H9 (cell line): ENCODE measurements around the gene CCDC137. TPM values are rescaled to one million over a fixed set of nuclear protein-coding genes. Genes with fewer than 3 reads are reported as not detected.

Source experiments
- DNase-seq: peaks from one replicate; pipeline ENCODE4 v3.0.0-alpha.2; 2017
- H2AFZ ChIP-seq: one replicate; pipeline ENCODE4 v1.6.1; 2013; ENCODE audit warnings: mild to moderate bottlenecking, low read length, control low read depth, moderate library complexity
- H2AK5ac ChIP-seq: 2 replicates; pipeline ENCODE4 v1.6.1; 2013; ENCODE audit warnings: low read length, control low read depth, mixed read lengths; ENCODE audit not compliant: insufficient read length
- H2BK120ac ChIP-seq: one replicate; pipeline ENCODE4 v1.6.1; 2013; ENCODE audit warnings: low read depth, mild to moderate bottlenecking, low read length, control low read depth, inconsistent platforms; ENCODE audit not compliant: poor library complexity, severe bottlenecking
- H2BK12ac ChIP-seq: 2 replicates; pipeline ENCODE4 v1.6.1; 2013; ENCODE audit warnings: low read length, control low read depth, mixed read lengths, low read depth; ENCODE audit not compliant: insufficient read length
- H2BK15ac ChIP-seq: 2 replicates; pipeline ENCODE4 v1.6.1; 2013; ENCODE audit warnings: low read depth, low read length, control low read depth
- H2BK20ac ChIP-seq: one replicate; pipeline ENCODE4 v1.6.1; 2013; ENCODE audit warnings: low read depth, mild to moderate bottlenecking, low read length, control low read depth, inconsistent platforms; ENCODE audit not compliant: poor library complexity, severe bottlenecking
- H2BK5ac ChIP-seq: 2 replicates; pipeline ENCODE4 v1.6.1; 2013; ENCODE audit warnings: low read length, control low read depth, mixed read lengths; ENCODE audit not compliant: insufficient read length
- H3K14ac ChIP-seq: 2 replicates; pipeline ENCODE4 v1.6.1; 2013; ENCODE audit warnings: low read length, control low read depth; ENCODE audit not compliant: insufficient read depth
- H3K18ac ChIP-seq: 2 replicates; pipeline ENCODE4 v1.6.1; 2013; ENCODE audit warnings: low read depth, mild to moderate bottlenecking, mixed read lengths, low read length, control low read depth; ENCODE audit not compliant: insufficient read length
- H3K23ac ChIP-seq: 2 replicates; pipeline ENCODE4 v1.6.1; 2013; ENCODE audit warnings: low read length, control low read depth, mixed read lengths, low read depth; ENCODE audit not compliant: insufficient read length
- H3K23me2 ChIP-seq: 2 replicates; pipeline ENCODE4 v1.6.1; 2013; ENCODE audit warnings: low read depth, mild to moderate bottlenecking, mixed read lengths, low read length, control low read depth; ENCODE audit not compliant: insufficient read length, poor library complexity, severe bottlenecking
- H3K27ac ChIP-seq: 2 replicates; pipeline ENCODE4 v1.5.1; 2013; ENCODE audit warnings: low read length, control low read depth, mixed read lengths, low read depth; ENCODE audit not compliant: insufficient read length
- H3K27me3 ChIP-seq: 2 replicates; pipeline ENCODE4 v1.6.1; 2013; ENCODE audit warnings: low read length, control low read depth, inconsistent platforms; ENCODE audit not compliant: insufficient read depth
- H3K4ac ChIP-seq: 2 replicates; pipeline ENCODE4 v1.6.1; 2013; ENCODE audit warnings: low read depth, mild to moderate bottlenecking, control low read depth, inconsistent platforms, low read length, moderate library complexity
- H3K4me1 ChIP-seq: 2 replicates; pipeline ENCODE4 v1.6.1; 2013; ENCODE audit warnings: low read length, control low read depth, inconsistent platforms; ENCODE audit not compliant: insufficient read depth
- H3K4me2 ChIP-seq: 2 replicates; pipeline ENCODE4 v1.6.1; 2013; ENCODE audit warnings: low read length, control low read depth, mixed read lengths; ENCODE audit not compliant: insufficient read length, insufficient read depth
- H3K56ac ChIP-seq: 2 replicates; pipeline ENCODE4 v1.6.1; 2013; ENCODE audit warnings: low read depth, mild to moderate bottlenecking, mixed read lengths, low read length, control low read depth; ENCODE audit not compliant: insufficient read length
- H3K79me1 ChIP-seq: 2 replicates; pipeline ENCODE4 v1.6.1; 2013; ENCODE audit warnings: low read depth, mild to moderate bottlenecking, moderate library complexity, low read length, control low read depth, inconsistent platforms; ENCODE audit not compliant: insufficient read depth, poor library complexity, severe bottlenecking
- H3K79me2 ChIP-seq: 2 replicates; pipeline ENCODE4 v1.6.1; 2013; ENCODE audit warnings: low read length, control low read depth, inconsistent platforms; ENCODE audit not compliant: insufficient read depth
- H3K9ac ChIP-seq: 2 replicates; pipeline ENCODE4 v1.6.1; 2013; ENCODE audit warnings: low read length, control low read depth, mixed read lengths; ENCODE audit not compliant: insufficient read length; ENCODE audit errors: extremely low read depth
- H3K9me3 ChIP-seq: one replicate; pipeline ENCODE4 v1.6.1; 2013; ENCODE audit warnings: low read depth, low read length, inconsistent platforms; ENCODE audit not compliant: control insufficient read depth
- H3T11ph ChIP-seq: one replicate; pipeline ENCODE4 v1.6.1; 2013; ENCODE audit warnings: mild to moderate bottlenecking, low read length, control low read depth, inconsistent platforms
- H4K20me1 ChIP-seq: one replicate; pipeline ENCODE4 v1.6.1; 2013; ENCODE audit not compliant: control insufficient read depth, insufficient read length, insufficient read depth
- H4K5ac ChIP-seq: 2 replicates; pipeline ENCODE4 v1.6.1; 2013; ENCODE audit warnings: low read depth, mild to moderate bottlenecking, mixed read lengths, low read length, control low read depth; ENCODE audit not compliant: insufficient read length
- H4K8ac ChIP-seq: replicated peaks from 2 replicates; pipeline ENCODE4 v1.6.1; 2013; ENCODE audit warnings: low read length, control low read depth, mixed read lengths, low read depth; ENCODE audit not compliant: insufficient read length
- H4K91ac ChIP-seq: 2 replicates; pipeline ENCODE4 v1.6.1; 2013; ENCODE audit warnings: low read depth, mild to moderate bottlenecking, moderate library complexity, mixed read lengths, low read length, control low read depth; ENCODE audit not compliant: insufficient read length
- H3K27ac Mint-ChIP-seq, 3 experiments: 2 replicates in 2 of 3; 3 replicates in 1 of 3; pipeline ENCODE4 v1.8.0; 2020 to 2021; ENCODE audit warnings: mixed read lengths in 3 of 3, mild to moderate bottlenecking in 1 of 3, moderate library complexity in 1 of 3
- H3K27me3 Mint-ChIP-seq: 2 replicates; pipeline ENCODE4 v1.8.0; 2021; ENCODE audit warnings: low read depth, mild to moderate bottlenecking, moderate library complexity, mixed read lengths
- H3K36me3 Mint-ChIP-seq, 3 experiments: 2 replicates in 2 of 3; 3 replicates in 1 of 3; pipeline ENCODE4 v1.8.0; 2020 to 2021; ENCODE audit warnings: low read depth in 3 of 3, mixed read lengths in 3 of 3; ENCODE audit not compliant: insufficient read depth in 1 of 3
- H3K4me1 Mint-ChIP-seq, 2 experiments: 2 replicates each; pipeline ENCODE4 v1.8.0; 2020; ENCODE audit warnings: mixed read lengths in 2 of 2
- H3K4me3 Mint-ChIP-seq, 2 experiments: 2 replicates in 1 of 2; 3 replicates in 1 of 2; pipeline ENCODE4 v1.8.0; 2020 to 2021; ENCODE audit warnings: mild to moderate bottlenecking in 2 of 2, mixed read lengths in 2 of 2, moderate library complexity in 1 of 2
- H3K9me3 Mint-ChIP-seq, 2 experiments: 2 replicates in 1 of 2; 3 replicates in 1 of 2; pipeline ENCODE4 v1.8.0; 2020; ENCODE audit warnings: mild to moderate bottlenecking in 2 of 2, mixed read lengths in 2 of 2, moderate library complexity in 1 of 2
- CTCF ChIP-seq: fragments of 200-600 bp; sonication (generic); conservative IDR thresholded peaks from 3 replicates; pipeline ENCODE4 v1.8.0; 2021; ENCODE audit warnings: antibody characterized with exemption, mild to moderate bottlenecking
- WGBS: extraction: QIAGEN DNeasy Blood & Tissue Kit; methylation state at CpG from one replicate; pipeline ENCODE4 v1.1.7; 2013; ENCODE audit warnings: missing lambda C conversion rate, low lambda C conversion rate, mixed read lengths; ENCODE audit not compliant: insufficient read length; ENCODE audit errors: extremely low coverage; 5-methylcytosine and 5-hydroxymethylcytosine counted together
- total RNA-seq: library from RNA; stranded (reverse); gene quantifications from 2 replicates; pipeline ENCODE4 v1.2.1, GENCODE V29; 2021

Gene CCDC137
- total RNA-seq, 1 experiment from 2014 or later, result 60.8 TPM

- H3K4me1 Mint-ChIP-seq, result no peaks in the 10 kb centered on the region
- TF ChIP-seq CTCF, result no peak
- Histone ChIP-seq H3K27me3 (no peaks in the 10 kb centered on the region), H2BK12ac (no peak overlapping the region), H3K14ac (no peak overlapping the region), H3K4ac (no peak overlapping the region), H3K23me2 (no peaks in the 10 kb centered on the region), H4K5ac (no peak overlapping the region), H4K8ac (no peak overlapping the region), H4K91ac (no peak overlapping the region), H2AFZ (no peak overlapping the region), H3K79me2 (peaks cover 2% of the 10 kb centered on the region; the same call in 1 of the 2 replicates), H3K9ac (no peak overlapping the region), H2BK5ac (no peak overlapping the region), H3K23ac (no peak overlapping the region), H2BK20ac (no peak overlapping the region), H3K56ac (no peak overlapping the region), H2BK120ac (no peak overlapping the region), H3K4me1 (no peaks in the 10 kb centered on the region), H3K9me3 (no peaks in the 10 kb centered on the region), H3K27ac (no peak overlapping the region), H2BK15ac (no peak overlapping the region), H2AK5ac (no peak overlapping the region), H3K79me1 (no peaks in the 10 kb centered on the region), H3T11ph (no peak overlapping the region), H3K18ac (no peak overlapping the region), H4K20me1 (no peaks in the 10 kb centered on the region), H3K4me2 (no peak overlapping the region)
- no peaks in the 10 kb centered on the region for H3K9me3 Mint-ChIP-seq
- H3K27me3 Mint-ChIP-seq, result no peaks in the 10 kb centered on the region
- no CpG with 5 or more reads among the region's 20 CpGs for WGBS
- no peak overlapping the region for H3K27ac Mint-ChIP-seq
- H3K4me3 Mint-ChIP-seq, result no peak overlapping the region; a peak in 1 of 5 replicates
- no peak for DNase-seq
- H3K36me3 Mint-ChIP-seq, result peaks cover 33 to 72% (median 62%) of the 10 kb centered on the region in 3 experiments
These were observed 25.1 kb downstream of the CCDC137 start for GRCh38 chr17:81691608-81692007.
